ENCODE results near the gene MANBA. TPM values are rescaled to one million over a fixed set of nuclear protein-coding genes. Genes with fewer than 3 reads are reported as not detected.

MANBA gene
- total RNA-seq, 6 experiments from 2014 or later = 31.2 to 57.9 (median 36.0) TPM

- Mint-ChIP-seq H3K27ac (no peak overlapping the region), H3K4me3 (no peak overlapping the region), H3K9me3 (no peaks in the 10 kb centered on the region), H3K36me3 (ENCODE audit: low read depth) (no peaks in the 10 kb centered on the region), H3K4me1 (ENCODE audit: low read depth) (no peaks in the 10 kb centered on the region), H3K27me3 (ENCODE audit: insufficient read depth) (no peaks in the 10 kb centered on the region)
- TF ChIP-seq CTCF (IDR thresholded peaks at IDR 0.05) = no peak
- no peak for DNase-seq
These were observed 12.1 kb upstream of the MANBA start for GRCh38 chr4:102772738-102773340.

- no peak for DNase-seq
- Mint-ChIP-seq H3K9me3 (no peaks in the 10 kb centered on the region), H3K27me3 (ENCODE audit: insufficient read depth) (no peaks in the 10 kb centered on the region), H3K4me1 (ENCODE audit: low read depth) (peaks cover 11% of the 10 kb centered on the region), H3K36me3 (ENCODE audit: low read depth) (no peaks in the 10 kb centered on the region), H3K4me3 (no peak overlapping the region), H3K27ac (no peak overlapping the region)
- TF ChIP-seq CTCF (IDR thresholded peaks at IDR 0.05) = no peak
These were observed 4.1 kb upstream of the MANBA start for GRCh38 chr4:102764901-102765300.

GRCh38 chr4:102761906-102762305 lies 1.1 kb upstream of the MANBA start:
- no peaks in the 10 kb centered on the region for H3K27me3 Mint-ChIP-seq (ENCODE audit: insufficient read depth)

GRCh38 chr4:102761296-102761701 lies 531 bp upstream of the MANBA start:
- peak overlapping the region; percentile 42; the same call in 1 of the 2 replicates for H3K27ac Mint-ChIP-seq
- peaks cover 39% of the 10 kb centered on the region for H3K4me1 Mint-ChIP-seq (ENCODE audit: low read depth)
- peaks cover 7% of the 10 kb centered on the region; the same call in 1 of the 2 replicates for H3K36me3 Mint-ChIP-seq (ENCODE audit: low read depth)
- H3K27me3 Mint-ChIP-seq (ENCODE audit: insufficient read depth) = no peaks in the 10 kb centered on the region
- TF ChIP-seq CTCF (IDR thresholded peaks at IDR 0.05) = no peak
- H3K9me3 Mint-ChIP-seq = no peaks in the 10 kb centered on the region
- H3K4me3 Mint-ChIP-seq = peak overlapping the region; percentile 92
- no peak for DNase-seq

More at GRCh38 chr4:102761906-102762305, 1.1 kb upstream of the MANBA start:
- Mint-ChIP-seq H3K4me3 (peak overlapping the region; percentile 92; the same call in 1 of the 2 replicates), H3K27ac (no peak overlapping the region), H3K9me3 (no peaks in the 10 kb centered on the region), H3K36me3 (ENCODE audit: low read depth) (peaks cover 5% of the 10 kb centered on the region; the same call in 1 of the 2 replicates), H3K4me1 (ENCODE audit: low read depth) (peaks cover 39% of the 10 kb centered on the region)
- TF ChIP-seq CTCF (IDR thresholded peaks at IDR 0.05) = no peak
- DNase-seq = no peak

DNA sequence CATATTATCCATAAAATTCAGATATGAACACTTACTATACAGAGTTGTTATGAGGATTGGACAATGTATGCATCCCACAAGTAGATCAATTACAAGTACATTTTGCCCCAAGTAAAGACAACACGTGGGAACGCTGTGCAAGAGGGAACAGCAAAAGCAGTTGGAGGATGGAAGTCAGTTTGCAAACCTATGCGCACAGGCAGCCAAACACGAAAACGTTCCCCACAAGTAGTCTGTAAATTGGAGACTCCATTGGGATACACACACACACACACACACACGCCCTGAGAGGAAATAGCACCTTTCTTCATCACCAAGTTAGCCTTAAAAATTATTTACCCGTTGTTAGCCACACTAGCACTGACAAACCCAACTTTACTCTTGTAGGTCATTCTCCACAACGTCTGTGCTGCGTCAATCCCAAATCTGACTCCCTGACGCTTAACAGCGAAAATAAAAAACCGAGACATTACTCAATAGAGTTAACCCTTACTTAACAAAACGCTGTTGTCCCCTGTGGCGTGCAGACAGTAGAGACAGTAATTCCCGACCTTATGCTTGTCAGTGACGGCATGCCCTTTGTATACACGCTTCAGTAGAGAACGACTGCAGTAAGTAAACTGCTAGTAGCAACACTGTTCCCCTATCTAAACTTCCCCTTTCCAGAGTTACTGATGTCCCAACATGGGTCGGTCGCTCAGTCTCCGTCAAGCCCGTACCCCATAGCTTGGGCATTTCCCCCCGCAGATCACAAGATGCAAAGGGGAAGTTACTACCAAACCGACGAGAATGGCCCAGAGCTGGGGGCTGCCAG lies 730 bp downstream of the MANBA start:
- Mint-ChIP-seq H3K36me3 (ENCODE audit: low read depth) (peaks cover 11% of the 10 kb centered on the region; the same call in 1 of the 2 replicates), H3K9me3 (0 out of 2 replicates have a peak, but pooled peaks cover under 1% of the 10 kb centered on the region), H3K4me3 (peak overlapping the region; percentile 92), H3K27me3 (ENCODE audit: insufficient read depth) (no peaks in the 10 kb centered on the region), H3K4me1 (ENCODE audit: low read depth) (peaks cover 39% of the 10 kb centered on the region), H3K27ac (peak overlapping the region; percentile 92)
- peak; percentile 50 for DNase-seq
- no peak for TF ChIP-seq CTCF (IDR thresholded peaks at IDR 0.05)

Measured in HFFc6 (cell line).